ENCODE measurements around the gene LHX8. TPM values are rescaled to one million over a fixed set of nuclear protein-coding genes. Genes with fewer than 3 reads are reported as not detected.

The LHX8 gene
- total and polyA plus RNA-seq, 12 donors: not detected

- TF ChIP-seq CTCF (IDR thresholded peaks at IDR 0.05) (no peak), POLR2A (IDR thresholded peaks at IDR 0.05) (no peak)
- Histone ChIP-seq H3K9me3 (replicated peaks in 1 of 3) (no peaks in the 10 kb centered on the region), H3K36me3 (replicated peaks in 1 of 2) (no peaks in the 10 kb centered on the region), H3K4me1 (replicated peaks in 1 of 2) (no peaks in the 10 kb centered on the region), H3K4me3 (no peak overlapping the region), H3K27ac (no peak overlapping the region), H3K27me3 (no peaks in the 10 kb centered on the region)
- intact Hi-C loops (cut with DNase I): no loop called here
- 87 to 95% (median 91%) methylated on average over 2 of the region's 2 CpGs for WGBS, 4 donors
- DNase-seq: no peak
Measured at GRCh38 chr1:75170011-75170410, 35.8 kb downstream of the LHX8 start.

- Histone ChIP-seq H3K27me3 (no peaks in the 10 kb centered on the region), H3K4me1 (replicated peaks in 1 of 2) (no peaks in the 10 kb centered on the region), H3K36me3 (replicated peaks in 1 of 2) (no peaks in the 10 kb centered on the region), H3K27ac (no peak overlapping the region), H3K4me3 (no peak overlapping the region), H3K9me3 (replicated peaks in 1 of 3) (no peaks in the 10 kb centered on the region)
- intact Hi-C loops (cut with DNase I): no loop called here
- no peak for TF ChIP-seq CTCF (IDR thresholded peaks at IDR 0.05)
- TF ChIP-seq POLR2A (IDR thresholded peaks at IDR 0.05): no peak
- 56 to 75% (median 71%) methylated on average over 2 of the region's 2 CpGs for WGBS, 4 donors
- no peak for DNase-seq
Measured at GRCh38 chr1:75170981-75171380, 36.8 kb downstream of the LHX8 start.

GRCh38 chr1:75171876-75172275, 37.7 kb downstream of the LHX8 start:
- Histone ChIP-seq H3K36me3 (replicated peaks in 1 of 2) (no peaks in the 10 kb centered on the region), H3K4me3 (no peak overlapping the region), H3K27ac (no peak overlapping the region), H3K9me3 (replicated peaks in 1 of 3) (no peaks in the 10 kb centered on the region), H3K4me1 (replicated peaks in 1 of 2) (no peaks in the 10 kb centered on the region), H3K27me3 (no peaks in the 10 kb centered on the region)
- TF ChIP-seq CTCF (IDR thresholded peaks at IDR 0.05): no peak
- no peak for TF ChIP-seq POLR2A (IDR thresholded peaks at IDR 0.05)
- 59 to 85% (median 69%) methylated on average over 1 of the region's 1 CpG for WGBS, 4 donors
- no peak for DNase-seq
- intact Hi-C loops (cut with DNase I): no loop called here

GRCh38 chr1:75172556-75172955, 38.4 kb downstream of the LHX8 start:
- Histone ChIP-seq H3K27me3 (no peaks in the 10 kb centered on the region), H3K4me3 (no peak overlapping the region), H3K27ac (no peak overlapping the region), H3K4me1 (replicated peaks in 1 of 2) (no peaks in the 10 kb centered on the region), H3K9me3 (replicated peaks in 1 of 3) (no peaks in the 10 kb centered on the region), H3K36me3 (replicated peaks in 1 of 2) (no peaks in the 10 kb centered on the region)
- 25 to 37% (median 36%) methylated on average over 1 of the region's 1 CpG for WGBS, 4 donors
- TF ChIP-seq POLR2A (IDR thresholded peaks at IDR 0.05) (no peak), CTCF (IDR thresholded peaks at IDR 0.05) (no peak)
- no peak for DNase-seq
- intact Hi-C loops (cut with DNase I): no loop called here

Data from adrenal gland (tissue), 12 donors.